Kidney tubule cell (primary cell): ENCODE measurements around the gene H2BK1.

Experiments used
- DNase-seq: peaks from one replicate; pipeline ENCODE4 v3.0.0-alpha.2; 2018; ENCODE audit warnings: low spot score

Gene H2BK1

GRCh38 chr7:151201751-151202150, 8.5 kb downstream of the H2BK1 start:
- DNase-seq: no peak

DNA sequence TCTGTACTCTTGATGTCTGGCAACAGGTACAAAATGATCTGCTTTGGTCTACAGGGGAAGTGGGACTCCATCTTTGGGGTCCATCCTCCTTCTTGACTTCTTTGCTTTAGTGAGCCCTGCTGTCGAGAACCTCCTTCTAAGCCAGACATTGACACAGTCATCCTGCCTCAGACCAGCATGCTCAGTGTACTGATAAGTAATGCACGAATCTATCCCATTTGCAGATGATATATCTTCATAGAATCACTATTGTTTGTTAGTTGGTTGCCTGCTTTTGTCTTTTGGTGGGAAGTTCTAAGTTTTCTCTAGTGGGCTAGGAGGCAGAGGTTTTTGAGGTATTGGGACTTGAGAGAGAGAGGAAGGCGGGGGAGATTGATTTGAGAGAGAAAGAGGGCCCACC, 8.9 kb downstream of the H2BK1 start:
- DNase-seq: no peak

DNA sequence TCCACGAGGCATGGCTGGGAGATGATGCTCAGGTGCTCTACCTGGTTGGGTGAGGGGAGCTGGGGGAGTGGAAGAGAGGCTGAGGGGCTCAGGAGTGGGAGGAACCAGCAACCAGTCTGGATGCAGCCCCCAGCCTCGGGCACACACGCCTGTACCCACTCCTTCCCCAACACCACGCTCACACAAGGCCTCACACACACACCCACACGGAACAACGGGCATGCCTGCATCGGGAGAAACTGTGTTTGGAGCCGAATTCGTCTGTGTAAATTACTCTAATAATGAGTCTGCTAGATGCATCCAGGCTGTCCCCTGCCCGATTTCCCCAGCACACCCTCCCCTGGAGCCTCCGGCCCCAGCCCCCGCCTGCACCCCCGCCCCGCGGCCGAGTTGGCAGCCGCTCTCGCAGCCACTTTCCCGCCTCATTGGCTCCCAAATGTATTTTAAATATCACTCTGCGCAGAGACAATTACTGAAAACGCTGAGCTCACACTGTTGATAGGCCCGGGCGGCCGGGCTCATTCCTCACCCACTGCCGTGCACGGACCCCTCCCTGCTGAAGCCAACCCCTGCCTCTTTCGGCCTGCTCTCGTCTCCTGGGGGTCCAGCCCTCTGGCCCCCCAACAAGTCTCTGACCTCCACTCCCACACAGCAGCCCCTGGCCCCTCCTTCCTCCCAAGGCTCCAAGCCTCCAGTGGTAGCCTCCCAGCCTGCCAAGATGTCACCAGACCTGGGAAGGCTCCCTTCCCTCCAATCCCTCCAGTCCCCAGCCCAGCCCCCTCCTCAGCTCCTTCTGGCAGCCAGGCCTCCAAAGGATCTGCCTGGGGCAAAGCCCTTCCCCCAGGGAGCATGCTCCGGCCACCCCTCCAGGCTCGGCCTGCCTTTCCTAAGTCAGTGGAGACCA, 11.1 kb downstream of the H2BK1 start:
- DNase-seq: no peak

GRCh38 chr7:151197932-151198331, 12.4 kb downstream of the H2BK1 start:
- no peak for DNase-seq

- no peak for DNase-seq
Measured at GRCh38 chr7:151195616-151196450, 14.5 kb downstream of the H2BK1 start.

- DNase-seq: no peak
Measured at GRCh38 chr7:151194188-151194587, 16.1 kb downstream of the H2BK1 start.

DNA sequence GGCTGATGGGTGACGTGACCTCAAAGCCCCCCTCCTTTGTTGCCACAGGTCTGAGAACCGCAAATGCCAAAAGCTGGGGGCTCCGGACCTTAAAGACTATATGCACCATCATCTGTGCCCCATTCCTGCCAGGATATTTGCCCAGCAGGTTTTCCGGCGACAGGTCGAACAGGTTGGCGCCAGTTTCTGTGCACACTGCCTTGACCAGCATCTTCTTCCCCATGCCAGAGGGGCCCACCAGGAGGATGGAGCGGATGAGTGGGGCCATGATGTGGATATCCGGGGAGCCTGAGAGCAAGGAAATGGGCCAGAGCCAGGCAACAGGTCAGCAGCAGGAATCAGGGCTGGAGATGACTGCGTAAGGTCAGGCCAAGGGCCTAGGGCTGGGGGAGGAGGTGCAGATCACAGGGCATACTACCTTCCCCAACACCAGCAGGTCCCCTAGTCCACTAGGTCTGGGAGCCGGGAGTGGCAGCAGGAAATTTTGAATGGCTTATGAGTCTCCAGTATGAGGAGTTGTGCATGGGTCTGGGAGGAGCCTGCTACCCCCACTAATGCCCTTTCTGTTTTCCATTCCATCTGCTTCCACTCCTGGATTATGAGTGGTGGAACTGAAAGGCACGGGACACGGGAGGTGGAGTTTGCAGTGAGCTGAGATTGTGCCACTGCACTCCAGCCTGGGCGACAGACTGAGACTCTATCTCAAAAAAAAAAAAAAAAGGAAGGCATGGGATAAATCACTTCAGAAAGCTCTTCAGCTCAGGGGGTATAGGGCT, 16.9 kb downstream of the H2BK1 start:
- no peak for DNase-seq

GRCh38 chr7:151192002-151192539, 18.2 kb downstream of the H2BK1 start:
- DNase-seq: no peak

GRCh38 chr7:151191544-151191943, 18.7 kb downstream of the H2BK1 start:
- DNase-seq: no peak

DNA sequence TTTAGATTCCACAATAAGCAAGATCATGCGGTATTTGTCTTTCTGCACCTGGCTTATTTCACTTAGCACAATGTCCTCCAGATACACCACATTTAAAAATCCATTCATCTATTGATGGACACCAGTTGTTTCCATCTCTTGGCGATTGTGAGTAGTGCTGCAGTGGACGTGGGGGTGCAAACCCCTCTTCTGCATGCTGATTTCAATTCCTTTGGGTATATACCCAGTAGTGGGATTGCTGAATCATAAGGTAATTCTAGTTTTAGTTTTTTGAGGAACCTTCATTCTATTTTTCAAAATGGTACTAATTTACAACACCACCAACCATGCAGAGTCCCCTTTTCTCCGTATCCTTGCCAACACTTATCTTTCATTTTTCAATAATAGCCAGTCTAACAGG, 21.2 kb downstream of the H2BK1 start:
- no peak for DNase-seq

DNA sequence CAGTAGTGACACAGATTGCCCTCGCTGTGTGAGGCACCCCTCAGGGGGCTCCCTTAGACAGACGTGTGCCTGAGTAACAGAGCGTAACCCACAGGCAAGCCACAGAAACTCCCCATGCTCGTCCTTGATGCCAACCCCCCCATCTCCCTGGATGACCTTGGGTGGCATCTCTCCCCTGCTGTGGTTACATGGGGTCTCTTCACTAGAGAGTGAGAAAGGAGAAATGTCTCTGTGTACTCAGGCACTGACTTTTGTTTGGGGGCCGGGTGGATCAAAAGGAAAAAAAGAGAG, 22.1 kb downstream of the H2BK1 start:
- no peak for DNase-seq

DNA sequence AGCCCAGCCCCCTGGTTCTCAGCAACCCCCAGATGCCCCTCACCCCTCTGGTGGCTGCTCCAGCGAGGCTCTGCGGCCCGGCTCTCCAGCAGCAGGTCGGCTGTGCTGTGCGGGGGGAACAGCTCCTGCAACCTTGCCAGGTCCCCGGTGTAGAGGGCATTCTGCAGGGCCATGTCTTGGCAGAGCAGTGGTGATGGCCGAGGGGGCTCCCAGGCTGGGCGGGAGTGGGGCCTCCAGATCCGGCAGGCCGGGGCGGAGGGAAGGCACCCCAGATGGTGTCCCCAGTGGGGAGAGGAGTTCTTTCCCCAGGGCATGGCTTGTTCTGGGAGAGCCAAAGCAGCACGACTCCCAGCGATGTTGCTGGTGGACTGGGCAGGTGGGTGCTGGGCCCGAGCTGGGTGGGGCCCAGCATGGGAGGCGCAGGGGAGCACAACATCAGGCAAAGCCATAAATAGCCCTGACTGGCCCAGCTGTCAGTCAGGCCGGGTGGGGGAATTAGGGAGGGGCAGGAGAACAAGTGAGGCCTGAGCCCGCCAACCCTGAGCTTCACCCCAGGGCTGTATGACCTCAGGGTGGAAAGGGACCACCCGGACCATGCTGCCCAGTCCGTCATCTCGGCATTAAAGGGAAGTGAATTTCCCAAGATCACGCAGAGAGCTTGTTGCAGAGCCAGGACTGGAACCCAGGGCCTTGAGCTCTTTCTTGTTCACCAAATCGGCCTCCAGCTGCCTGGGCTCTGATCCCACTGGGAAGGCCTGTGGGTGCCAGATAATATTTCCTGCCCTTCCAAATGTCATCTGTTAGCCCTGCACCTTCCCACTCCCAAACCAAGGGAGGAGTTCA, 22.7 kb downstream of the H2BK1 start:
- no peak for DNase-seq

DNA sequence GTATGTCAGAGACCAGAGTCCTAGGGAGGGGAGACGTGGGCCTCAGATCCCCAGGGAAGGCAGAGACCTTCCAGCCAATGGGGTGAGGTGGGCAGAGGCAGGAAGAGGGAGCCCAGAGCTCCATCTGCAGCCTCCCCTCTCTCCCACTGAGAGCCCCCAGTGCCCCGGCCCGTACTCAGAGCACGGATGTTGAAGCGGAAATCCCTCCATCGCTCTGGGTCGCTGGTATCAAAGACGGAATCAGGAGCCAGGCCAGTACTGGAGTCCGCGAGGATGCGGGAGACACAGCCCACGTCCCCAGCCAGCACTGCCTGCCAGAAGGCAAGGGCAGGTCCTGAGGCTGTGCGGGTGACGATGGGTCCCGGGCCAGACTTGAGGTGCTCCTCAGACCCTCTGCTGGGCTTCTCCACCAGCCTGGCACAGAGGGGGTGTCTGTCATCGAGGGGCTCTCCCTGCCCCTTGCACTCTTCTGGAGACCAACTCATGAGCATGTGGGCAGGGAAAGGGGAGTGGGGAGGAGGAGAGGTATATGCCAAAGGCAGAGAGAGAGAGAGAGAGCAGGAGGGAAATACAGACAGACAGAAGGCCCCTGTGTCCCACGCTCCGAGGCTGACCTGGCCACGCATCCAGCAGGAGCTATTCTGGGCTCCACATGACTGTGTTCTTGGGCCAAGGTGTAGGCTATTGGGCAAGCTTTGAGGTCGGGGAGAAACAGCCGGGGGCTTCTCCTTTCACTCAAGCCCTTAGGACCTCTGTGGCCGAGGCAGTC, 23.5 kb downstream of the H2BK1 start, which contains the start of gene ASB10:
Gene ASB10 (minus strand): TSS at position 611 of the 769 bp plus-strand sequence. CDS start 120 bp downstream, at position 491.
- no peak for DNase-seq

DNA sequence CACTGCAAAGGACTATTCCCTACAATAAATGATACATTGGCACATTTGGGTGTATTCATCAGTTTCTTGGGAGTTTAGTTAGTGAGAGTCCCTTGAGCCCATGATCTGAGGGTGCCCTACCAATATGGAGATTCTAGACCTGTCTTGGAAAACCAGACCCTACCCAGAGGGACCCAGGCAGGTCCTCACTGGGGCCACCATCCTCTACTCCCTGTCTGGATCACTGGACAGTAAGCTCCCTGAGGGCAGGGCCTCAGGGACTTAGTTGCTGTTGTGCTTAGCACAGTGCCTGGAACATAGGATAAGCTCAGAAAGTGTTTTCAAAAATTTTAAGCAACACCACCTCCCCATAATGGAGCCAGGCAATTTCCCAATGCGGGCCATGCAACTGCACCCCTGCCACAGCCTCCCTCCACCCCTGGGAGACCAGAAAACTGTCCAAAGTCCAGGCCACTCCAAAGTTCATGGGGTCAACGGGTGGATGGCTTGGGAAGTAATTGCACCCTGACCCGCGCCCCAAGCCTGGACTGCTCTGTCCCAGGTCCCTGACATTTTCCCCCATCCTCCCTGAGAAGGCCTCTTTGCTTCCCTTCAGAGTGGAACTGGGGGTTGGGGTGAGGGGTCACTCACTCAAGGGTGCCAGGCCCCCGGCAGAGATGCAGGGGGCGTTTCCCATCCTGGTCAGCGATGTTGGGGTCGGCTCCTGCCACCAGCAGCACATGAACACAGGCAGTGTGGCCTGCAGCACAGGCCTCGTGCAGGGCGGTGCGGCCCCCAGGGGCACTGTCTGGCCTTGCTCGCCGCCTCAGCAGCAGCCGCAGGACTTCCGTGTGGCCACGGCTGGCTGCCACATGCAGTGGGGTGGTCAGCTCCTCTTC, 24.3 kb downstream of the H2BK1 start:
- no peak for DNase-seq

DNA sequence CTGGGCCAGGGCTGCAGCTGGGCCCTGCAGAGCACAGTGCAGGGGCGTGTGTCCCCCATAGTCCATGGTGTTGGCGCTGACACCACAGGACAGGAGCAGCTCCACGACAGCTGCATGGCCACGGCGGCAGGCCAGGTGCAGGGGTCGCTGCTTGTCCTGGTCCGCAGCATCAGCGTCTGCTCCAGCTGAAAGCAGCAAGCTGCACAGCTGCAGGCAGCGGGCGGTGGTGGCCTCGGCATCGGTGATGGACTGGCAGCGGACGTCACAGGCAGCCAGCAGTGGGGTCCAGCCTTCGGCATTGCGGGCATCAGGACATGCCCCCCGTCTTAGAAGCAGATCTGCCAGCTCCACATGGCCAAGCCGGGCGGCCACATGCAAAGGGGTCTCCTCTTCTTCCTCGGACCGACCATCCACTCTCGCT, 29.3 kb downstream of the H2BK1 start:
- no peak for DNase-seq

GRCh38 chr7:151179946-151180345, 30.3 kb downstream of the H2BK1 start:
- no peak for DNase-seq

GRCh38 chr7:151179287-151179860, 30.9 kb downstream of the H2BK1 start:
- DNase-seq: no peak

- no peak for DNase-seq
Measured at GRCh38 chr7:151178831-151179230, 31.5 kb downstream of the H2BK1 start.

DNA sequence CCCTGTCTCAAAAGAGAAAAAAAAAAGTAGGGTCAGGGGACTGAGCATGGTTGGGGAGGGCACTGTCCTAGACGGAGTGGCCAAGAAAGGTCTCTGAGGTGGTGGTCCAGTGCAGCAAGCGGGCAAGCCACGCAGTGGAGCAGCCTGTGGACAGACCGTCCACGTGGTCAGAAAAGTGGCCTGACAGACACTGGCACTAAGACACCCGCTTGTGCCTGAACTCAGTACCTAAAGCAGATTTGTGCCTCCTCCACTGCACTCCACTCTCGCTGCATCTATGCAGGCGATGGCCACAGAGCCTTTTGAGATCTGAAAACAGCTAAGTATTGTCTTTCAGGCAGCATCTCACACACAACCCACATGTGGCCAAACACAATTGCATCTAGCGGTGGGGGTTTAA, 32.1 kb downstream of the H2BK1 start:
- DNase-seq: no peak
